Endothelial cell of umbilical vein (primary cell): ENCODE measurements around the gene FUT8. TPM values are rescaled to one million over a fixed set of nuclear protein-coding genes. Genes with fewer than 3 reads are reported as not detected.

Source experiments
- BruUV-seq: library from RNA; stranded (reverse); fragments of 400-500 nt; replicated peaks from 2 replicates; lab custom pipeline; 2021; lab: Mats Ljungman, UMichigan
- CTCF ChIA-PET: fragments of 300-600, 350-600 bp; sonication (Branson Sonifier 250); formaldehyde crosslinking; loops from one replicate; lab custom pipeline; 2021; ENCODE audit warnings: antibody characterized with exemption, inconsistent platforms; lab: Charles Lee
- POLR2A ChIA-PET: fragments of 300-600, 350-600 bp; sonication (Branson Sonifier 250); formaldehyde crosslinking; loops from one replicate; lab custom pipeline; 2021; ENCODE audit warnings: antibody characterized with exemption, inconsistent platforms; lab: Charles Lee
- DNase-seq: peaks from one replicate; pipeline ENCODE4 v3.0.0-alpha.2; 2011; ENCODE audit warnings: low read depth, low spot score
- FAIRE-seq: peaks from 2 replicates; lab custom pipeline; 2011; peaks lifted over from hg19 to GRCh38; lab: Jason Lieb, UNC
- H2AFZ ChIP-seq: 2 replicates; pipeline ENCODE4 v1.6.0; 2012; ENCODE audit warnings: low read depth, low read length, control low read depth, inconsistent platforms
- H3K27ac ChIP-seq: 2 replicates; pipeline ENCODE4 v1.5.1; 2011; ENCODE audit warnings: low read depth, mild to moderate bottlenecking, control low read depth, low read length, moderate library complexity; ENCODE audit not compliant: insufficient read depth
- H3K27me3 ChIP-seq, 2 experiments: 2 replicates each; pipeline versions ENCODE4 v1.6.0 to v1.6.1; 2011; ENCODE audit warnings: low read length in 2 of 2, mixed read lengths in 1 of 2; ENCODE audit not compliant: control insufficient read depth in 2 of 2, insufficient read depth in 2 of 2
- H3K36me3 ChIP-seq, 2 experiments: 2 replicates in 1 of 2; 3 replicates in 1 of 2; pipeline ENCODE4 v1.5.1; 2011; ENCODE audit warnings: low read length in 2 of 2, mild to moderate bottlenecking in 1 of 2, moderate library complexity in 1 of 2; ENCODE audit not compliant: control insufficient read depth in 2 of 2, insufficient read depth in 2 of 2; ENCODE audit errors: extremely low read depth in 1 of 2
- H3K4me1 ChIP-seq: 3 replicates; pipeline ENCODE4 v1.5.1; 2011; ENCODE audit warnings: mild to moderate bottlenecking, low read length; ENCODE audit not compliant: control insufficient read depth, insufficient read depth; ENCODE audit errors: extremely low read depth
- H3K4me2 ChIP-seq: 2 replicates; pipeline ENCODE4 v1.6.1; 2011; ENCODE audit warnings: low read length, control low read depth, mixed read lengths; ENCODE audit not compliant: insufficient read depth
- H3K4me3 ChIP-seq, 3 experiments: fragments of 200-600 bp in 1 of 3; sonication (generic), shearing (Covaris generic) in 1 of 3; replicated peaks in 1 of 3; 2 replicates each; pipeline ENCODE4 v1.5.1; 2011 to 2016; ENCODE audit warnings: control low read depth in 3 of 3, low read length in 3 of 3, mild to moderate bottlenecking in 2 of 3, inconsistent platforms in 1 of 3, low read depth in 1 of 3, moderate library complexity in 1 of 3; ENCODE audit not compliant: insufficient read depth in 1 of 3
- H3K79me2 ChIP-seq: 2 replicates; pipeline ENCODE4 v1.6.0; 2012; ENCODE audit warnings: low read length, inconsistent platforms; ENCODE audit not compliant: control insufficient read depth, insufficient read depth
- H3K9ac ChIP-seq: replicated peaks from 2 replicates; pipeline ENCODE3; 2011; ENCODE audit warnings: low read length, control low read depth; ENCODE audit not compliant: insufficient read depth; ENCODE audit errors: extremely low read depth
- H3K9me1 ChIP-seq: replicated peaks from 3 replicates; pipeline ENCODE4 v1.6.0; 2011; ENCODE audit warnings: mild to moderate bottlenecking, low read length; ENCODE audit not compliant: control insufficient read depth, insufficient read depth; ENCODE audit errors: extremely low read depth
- H3K9me3 ChIP-seq: replicated peaks from 2 replicates; pipeline ENCODE4 v1.5.1; 2012; ENCODE audit warnings: low read length, inconsistent platforms; ENCODE audit not compliant: control insufficient read depth, insufficient read depth
- H4K20me1 ChIP-seq: replicated peaks from 2 replicates; pipeline ENCODE3; 2011; ENCODE audit warnings: mild to moderate bottlenecking, low read length; ENCODE audit not compliant: control insufficient read depth, insufficient read depth; ENCODE audit errors: extremely low read depth
- EZH2 ChIP-seq: IDR thresholded peaks from 2 replicates; pipeline ENCODE4 v1.6.1; 2012; ENCODE audit warnings: borderline replicate concordance, low read depth, mild to moderate bottlenecking, moderate library complexity, low read length, inconsistent platforms; ENCODE audit not compliant: severe bottlenecking
- FOS ChIP-seq: IDR thresholded peaks from 2 replicates; pipeline ENCODE4 v1.6.1; 2011; ENCODE audit warnings: mild to moderate bottlenecking, low read length, moderate library complexity, borderline replicate concordance; ENCODE audit not compliant: insufficient read depth
- GATA2 ChIP-seq: IDR thresholded peaks from 2 replicates; pipeline ENCODE4 v1.7.0; 2011; ENCODE audit warnings: low read depth, mild to moderate bottlenecking, moderate library complexity, mixed read lengths, low read length; ENCODE audit not compliant: insufficient read length, insufficient read depth
- JUN ChIP-seq: IDR thresholded peaks from 2 replicates; pipeline ENCODE4 v1.6.1; 2011; ENCODE audit warnings: borderline replicate concordance, low read depth; ENCODE audit not compliant: insufficient read length, insufficient read depth
- MYC ChIP-seq: IDR thresholded peaks from one replicate; pipeline ENCODE4 v1.6.1; 2011; ENCODE audit warnings: mild to moderate bottlenecking, low read depth, low read length
- POLR2A ChIP-seq: IDR thresholded peaks from 2 replicates; pipeline ENCODE4 v1.6.1; 2012; ENCODE audit warnings: low read depth, mild to moderate bottlenecking, control low read depth, low read length
- POLR2AphosphoS5 ChIP-seq: IDR thresholded peaks from 2 replicates; pipeline ENCODE4 v1.6.1; 2012; ENCODE audit warnings: low read depth, mild to moderate bottlenecking, control low read depth, low read length, moderate library complexity; ENCODE audit not compliant: insufficient read depth
- dilution Hi-C: fragments of 300-500 bp; cut with MboI; formaldehyde crosslinking; loops from one replicate; pipeline ENCODE4 v1.15.0; 2019; ENCODE audit warnings: low sequenced_read_pairs; ENCODE audit not compliant: extremely low pct_ligation_motif_present
- intact Hi-C: fragments of 100-400 bp; cut with micrococcal nuclease; formaldehyde crosslinking; loops from one replicate; pipeline ENCODE4 v1.10.0; 2022
- polyA plus RNA-seq, 4 experiments: library from polyadenylated mRNA; depleted of rRNA in 3 of 4; stranded (reverse) in 3 of 4; unstranded in 1 of 4; fragments of >200 nt; gene quantifications; 2 replicates each; pipeline versions ENCODE4 v1.2.1 to v1.2.3, GENCODE V29; 2011 to 2012; ENCODE audit warnings: missing spikeins in 1 of 4
- total RNA-seq: library from RNA; stranded (reverse); gene quantifications from 2 replicates; pipeline ENCODE4 v1.2.3, GENCODE V29; 2021
- TF ChIP-seq, protein P1 (sequence below), 2 donors: IDR thresholded peaks; 1 replicate in 1 of 2; 2 replicates in 1 of 2; pipeline ENCODE4 v1.5.1; 2011; ENCODE audit warnings: low read length in 2 of 2, mild to moderate bottlenecking in 2 of 2, moderate library complexity in 2 of 2, control low read depth in 1 of 2, inconsistent platforms in 1 of 2, low read depth in 1 of 2; ENCODE audit not compliant: insufficient read depth in 1 of 2; ENCODE audit errors: extremely low read depth in 1 of 2
- TF ChIP-seq, protein P2 (sequence below): IDR thresholded peaks from 2 replicates; pipeline ENCODE4 v1.6.1; 2011; ENCODE audit not compliant: insufficient read depth, insufficient read length

Gene FUT8
- total and polyA plus RNA-seq, 2 donors (not counting 3 experiments of a cell fraction or from before 2014, with no cell fraction given) = 16.7 to 38.8 TPM

DNA sequence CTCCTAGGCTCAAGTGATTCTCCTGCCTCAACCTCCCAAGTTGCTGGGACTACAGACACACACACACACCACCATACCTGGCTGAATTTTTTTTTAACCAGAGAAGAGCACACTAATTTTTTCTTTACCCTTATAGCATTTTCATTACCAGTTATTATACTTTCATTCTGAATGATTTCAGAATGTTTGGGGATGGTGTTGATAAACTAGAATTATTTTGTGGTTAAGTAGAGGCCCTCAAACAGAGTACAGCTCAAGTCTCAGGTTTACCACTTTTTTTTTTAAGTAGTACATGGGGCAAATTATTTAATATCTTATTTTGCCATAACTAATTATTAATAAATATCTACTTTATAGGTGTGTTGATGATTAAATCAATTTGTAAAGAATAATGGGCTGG lies 86.6 kb downstream of the FUT8 start:
- peaks cover 28% of the 10 kb centered on the region for H3K79me2 ChIP-seq
- H3K4me2 ChIP-seq = no peak overlapping the region
- FAIRE-seq (no peak), DNase-seq (no peak)
- no peaks in the 10 kb centered on the region for H3K9me3 ChIP-seq
- no peak overlapping the region for H2AFZ ChIP-seq
- no peaks in the 10 kb centered on the region for H4K20me1 ChIP-seq
- ChIA-PET POLR2A (no interaction called here), CTCF (interaction anchor here (1.3 to 1.6 kb wide), 2 partner anchors 21 to 84 kb away, joined by 4 to 6 read pairs; no protein-coding TSS in a partner anchor)
- BruUV-seq = no TSS peak
- no peaks in the 10 kb centered on the region for H3K4me1 ChIP-seq
- intact Hi-C loops (no loop called here), dilution Hi-C loops (no loop called here)
- no peaks in the 10 kb centered on the region for H3K36me3 ChIP-seq
- H3K27ac ChIP-seq = no peak overlapping the region
- no peaks in the 10 kb centered on the region for H3K9me1 ChIP-seq
- H3K4me3 ChIP-seq = no peak overlapping the region
- no peak for TF ChIP-seq FOS
- no peak for TF ChIP-seq MYC
- no peak for TF ChIP-seq POLR2A
- no peak for TF ChIP-seq JUN
- H3K27me3 ChIP-seq = no peaks in the 10 kb centered on the region
- H3K9ac ChIP-seq = no peak overlapping the region

DNA sequence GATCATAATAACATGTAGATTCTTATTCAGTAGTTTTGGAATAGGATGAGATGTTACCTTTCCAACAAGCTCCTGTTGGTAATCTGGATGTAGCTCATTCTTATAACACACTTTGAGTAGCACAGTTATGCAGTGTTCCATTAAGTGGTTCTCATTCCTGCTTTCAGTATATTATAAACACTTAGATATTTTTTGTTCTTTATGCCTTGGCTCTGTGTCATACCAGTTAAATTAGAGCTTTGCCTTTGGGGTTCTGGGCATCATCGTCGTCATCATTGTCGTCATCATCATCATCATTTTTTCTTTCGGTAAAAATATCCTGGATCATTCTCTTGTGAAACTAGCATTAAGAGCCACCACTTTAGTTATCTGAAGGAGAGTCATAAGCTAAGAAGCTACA lies 87.5 kb downstream of the FUT8 start:
- ChIA-PET POLR2A (no interaction called here), CTCF (interaction anchor here (0.6 to 1.6 kb wide), 5 partner anchors 10 to 85 kb away, joined by 3 to 9 read pairs (median 4); no protein-coding TSS in a partner anchor)
- intact Hi-C loops (no loop called here), dilution Hi-C loops (no loop called here)
- FAIRE-seq = no peak
- H3K79me2 ChIP-seq = peaks cover 28% of the 10 kb centered on the region
- H3K4me1 ChIP-seq = no peaks in the 10 kb centered on the region
- no TSS peak for BruUV-seq
- TF ChIP-seq, protein P1, sequence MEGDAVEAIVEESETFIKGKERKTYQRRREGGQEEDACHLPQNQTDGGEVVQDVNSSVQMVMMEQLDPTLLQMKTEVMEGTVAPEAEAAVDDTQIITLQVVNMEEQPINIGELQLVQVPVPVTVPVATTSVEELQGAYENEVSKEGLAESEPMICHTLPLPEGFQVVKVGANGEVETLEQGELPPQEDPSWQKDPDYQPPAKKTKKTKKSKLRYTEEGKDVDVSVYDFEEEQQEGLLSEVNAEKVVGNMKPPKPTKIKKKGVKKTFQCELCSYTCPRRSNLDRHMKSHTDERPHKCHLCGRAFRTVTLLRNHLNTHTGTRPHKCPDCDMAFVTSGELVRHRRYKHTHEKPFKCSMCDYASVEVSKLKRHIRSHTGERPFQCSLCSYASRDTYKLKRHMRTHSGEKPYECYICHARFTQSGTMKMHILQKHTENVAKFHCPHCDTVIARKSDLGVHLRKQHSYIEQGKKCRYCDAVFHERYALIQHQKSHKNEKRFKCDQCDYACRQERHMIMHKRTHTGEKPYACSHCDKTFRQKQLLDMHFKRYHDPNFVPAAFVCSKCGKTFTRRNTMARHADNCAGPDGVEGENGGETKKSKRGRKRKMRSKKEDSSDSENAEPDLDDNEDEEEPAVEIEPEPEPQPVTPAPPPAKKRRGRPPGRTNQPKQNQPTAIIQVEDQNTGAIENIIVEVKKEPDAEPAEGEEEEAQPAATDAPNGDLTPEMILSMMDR (IDR thresholded peaks at IDR 0.05; ENCODE audit: extremely low read depth in 1 of 2, insufficient read depth in 1 of 2, low read depth in 1 of 2, low read length in 2 of 2) = no peak
- TF ChIP-seq JUN (no peak), FOS (no peak), MYC (no peak), POLR2AphosphoS5 (no peak), EZH2 (no peak), GATA2 (no peak)
- TF ChIP-seq, protein P2, sequence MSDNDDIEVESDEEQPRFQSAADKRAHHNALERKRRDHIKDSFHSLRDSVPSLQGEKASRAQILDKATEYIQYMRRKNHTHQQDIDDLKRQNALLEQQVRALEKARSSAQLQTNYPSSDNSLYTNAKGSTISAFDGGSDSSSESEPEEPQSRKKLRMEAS = no peak
- no peaks in the 10 kb centered on the region for H4K20me1 ChIP-seq
- H3K4me3 ChIP-seq = no peak overlapping the region
- H3K36me3 ChIP-seq = no peaks in the 10 kb centered on the region
- H3K9me1 ChIP-seq = no peaks in the 10 kb centered on the region
- H3K27ac ChIP-seq = no peak overlapping the region
- H3K9ac ChIP-seq = no peak overlapping the region
- H2AFZ ChIP-seq = no peak overlapping the region
- DNase-seq = no peak
- H3K27me3 ChIP-seq = no peaks in the 10 kb centered on the region
- no peaks in the 10 kb centered on the region for H3K9me3 ChIP-seq
- no peak overlapping the region for H3K4me2 ChIP-seq
